GM12892 (cell line): Measurements from ENCODE around the gene ZNF79.
A peak's percentile ranks its signal among the peaks of the same experiment; 100 is the strongest.

Experiments
- DNase-seq: peaks from one replicate; pipeline ENCODE4 v3.0.0; 2011; ENCODE audit not compliant: insufficient read length
- FAIRE-seq: peaks from 2 replicates; lab custom pipeline; 2011; peaks lifted over from hg19 to GRCh38; lab: Jason Lieb, UNC
- POLR2A ChIP-seq: IDR thresholded peaks from 2 replicates; pipeline ENCODE4 v1.6.1; 2011; ENCODE audit warnings: low read depth, low read length, control low read depth
- POLR2AphosphoS5 ChIP-seq: IDR thresholded peaks from 2 replicates; pipeline ENCODE4 v1.6.1; 2011; ENCODE audit warnings: low read depth, low read length, control low read depth
- TAF1 ChIP-seq: IDR thresholded peaks from 2 replicates; pipeline ENCODE4 v1.6.1; 2011; ENCODE audit warnings: low read depth, mild to moderate bottlenecking, control low read depth, low read length, borderline replicate concordance

The ZNF79 gene

GRCh38 chr9:127390563-127390962 lies 33.6 kb upstream of the ZNF79 start:
- DNase-seq (no peak), FAIRE-seq (no peak)
- no peak for TF ChIP-seq POLR2A
- TF ChIP-seq POLR2AphosphoS5: no peak
- TF ChIP-seq TAF1: no peak

GRCh38 chr9:127392166-127392565 lies 32.0 kb upstream of the ZNF79 start:
- no peak for TF ChIP-seq TAF1
- no peak for TF ChIP-seq POLR2A
- no peak for TF ChIP-seq POLR2AphosphoS5
- no peak for FAIRE-seq
- no peak for DNase-seq

GRCh38 chr9:127392976-127393375 lies 31.2 kb upstream of the ZNF79 start:
- no peak for DNase-seq
- no peak for TF ChIP-seq POLR2AphosphoS5
- no peak for TF ChIP-seq TAF1
- TF ChIP-seq POLR2A: no peak
- no peak for FAIRE-seq

- TF ChIP-seq POLR2AphosphoS5 (no peak), TAF1 (no peak), POLR2A (no peak)
- no peak for FAIRE-seq
- DNase-seq: no peak
Observed at GRCh38 chr9:127393645-127394044, 30.5 kb upstream of the ZNF79 start.

- DNase-seq (no peak), FAIRE-seq (no peak)
- no peak for TF ChIP-seq POLR2A
- TF ChIP-seq TAF1: no peak
- no peak for TF ChIP-seq POLR2AphosphoS5
Observed at GRCh38 chr9:127395497-127396252, 28.5 kb upstream of the ZNF79 start.

GRCh38 chr9:127396253-127396807 lies 27.9 kb upstream of the ZNF79 start:
- TF ChIP-seq POLR2A (0 out of 2 replicates have a peak, but pooled peaks have one; percentile 19), POLR2AphosphoS5 (no peak)
- DNase-seq (no peak), FAIRE-seq (peak; percentile 9)

GRCh38 chr9:127396808-127397645 lies 27.2 kb upstream of the ZNF79 start, which contains the start of gene SLC2A8:
SLC2A8 (plus strand) TSS chr9:127397169; CDS start chr9:127397231, 62 bp downstream.
- DNase-seq (peak; percentile 90), FAIRE-seq (peak; percentile 99)
- TF ChIP-seq TAF1 (peak; percentile 29; the same call in 1 of the 2 replicates), POLR2A (peak; percentile 4; the same call in 1 of the 2 replicates), POLR2AphosphoS5 (no peak)

- TF ChIP-seq POLR2AphosphoS5 (no peak), TAF1 (no peak), POLR2A (no peak)
- peak; percentile 80 for FAIRE-seq
- peak; percentile 41 for DNase-seq
Observed at GRCh38 chr9:127397646-127398274, 26.4 kb upstream of the ZNF79 start.

GRCh38 chr9:127398275-127398647 lies 25.9 kb upstream of the ZNF79 start:
- no peak for DNase-seq
- FAIRE-seq: no peak
- no peak for TF ChIP-seq TAF1
- no peak for TF ChIP-seq POLR2AphosphoS5
- no peak for TF ChIP-seq POLR2A

GRCh38 chr9:127398715-127399400 lies 25.3 kb upstream of the ZNF79 start:
- TF ChIP-seq POLR2A: no peak
- TF ChIP-seq TAF1: no peak
- no peak for TF ChIP-seq POLR2AphosphoS5

GRCh38 chr9:127399736-127400269 lies 24.4 kb upstream of the ZNF79 start:
- no peak for TF ChIP-seq POLR2A
- TF ChIP-seq POLR2AphosphoS5: no peak
- no peak for TF ChIP-seq TAF1
- FAIRE-seq (no peak), DNase-seq (no peak)

More at GRCh38 chr9:127398715-127399400, 25.3 kb upstream of the ZNF79 start:
- DNase-seq (no peak), FAIRE-seq (no peak)
